HG02884 (cell line): ENCODE results near the gene GATAD2A.
"Not testable (repeated sequence)": the region's sequence is repeated elsewhere in the genome, so short reads cannot be mapped to it uniquely, and the experiment has no call there.

ENCODE experiments used
- ATAC-seq: cut with Tn5 transposase; IDR thresholded peaks from one replicate; pipeline ENCODE4 v1.9.1; 2021; ENCODE audit warnings: mild to moderate bottlenecking, moderate library complexity; ENCODE audit not compliant: unreplicated experiment

The GATAD2A gene

GRCh38 chr19:19443902-19444680 is 38.6 kb downstream of the GATAD2A start:
- no peak for ATAC-seq

DNA sequence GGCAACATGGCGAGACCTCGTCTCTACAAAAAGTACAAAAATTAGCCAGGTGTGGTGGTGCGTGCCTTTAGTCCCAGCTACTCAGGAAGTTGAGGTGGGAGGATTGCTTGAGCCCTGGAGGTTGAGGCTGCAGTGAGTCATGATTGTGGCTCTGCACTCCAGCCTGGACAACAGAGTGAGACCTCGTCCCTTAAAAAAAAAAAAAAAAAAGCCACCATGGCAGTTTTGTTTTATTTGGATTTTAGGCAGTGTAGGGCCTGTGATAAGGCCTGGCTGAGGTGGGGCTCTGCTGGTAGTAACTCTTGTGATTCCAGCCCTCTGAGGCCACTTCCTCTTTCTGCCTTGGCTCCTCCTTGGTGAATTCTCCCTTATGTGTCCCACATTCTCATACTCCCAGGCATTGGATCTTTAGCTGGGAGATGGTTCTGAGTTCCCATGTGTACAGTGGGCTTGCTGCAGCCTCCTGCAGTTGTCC is 39.2 kb downstream of the GATAD2A start:
- no peak for ATAC-seq

GRCh38 chr19:19445288-19445687 is 39.8 kb downstream of the GATAD2A start:
- no peak for ATAC-seq

- ATAC-seq, result no peak
Observed at GRCh38 chr19:19445911-19446361, 40.5 kb downstream of the GATAD2A start.

DNA sequence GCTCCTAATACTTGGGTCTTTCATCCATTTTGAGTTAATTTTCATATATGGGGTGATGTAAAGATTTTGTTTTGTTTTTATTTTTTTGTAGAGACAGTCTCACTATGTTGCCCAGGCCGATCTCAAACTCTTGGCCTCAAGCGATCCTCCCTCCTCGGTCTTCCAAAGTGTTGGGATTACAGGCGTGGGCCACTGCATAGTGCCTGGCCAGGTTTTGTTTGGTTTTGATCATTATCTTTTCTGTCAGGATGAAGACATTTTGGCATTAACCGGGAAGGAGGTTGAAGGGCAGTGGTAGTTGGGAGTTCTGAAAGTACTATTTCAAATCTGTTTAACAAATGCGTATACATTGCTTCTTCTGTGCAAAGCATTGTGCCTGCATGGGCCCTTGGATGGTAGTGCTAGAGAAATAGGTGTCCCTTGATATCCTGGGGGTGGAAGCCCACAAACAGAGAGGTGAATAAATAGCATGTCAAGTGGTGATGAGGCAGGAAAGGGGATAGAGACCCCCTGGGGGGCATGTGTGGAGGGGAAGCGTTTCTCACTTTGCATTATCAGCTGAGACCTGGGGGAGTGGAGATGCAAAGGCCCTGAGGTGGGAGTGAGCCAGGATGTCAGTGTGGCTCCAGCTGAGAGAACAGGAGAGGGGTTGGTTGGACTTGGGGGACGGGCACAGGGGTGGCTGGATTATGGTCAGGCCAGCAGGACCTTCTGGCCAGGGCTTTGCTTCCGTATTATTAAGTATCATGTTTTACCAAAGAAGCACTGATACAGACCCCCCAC is 41.4 kb downstream of the GATAD2A start:
- no peak for ATAC-seq

- ATAC-seq, result no peak
Observed at GRCh38 chr19:19447536-19448237, 42.2 kb downstream of the GATAD2A start.

- no peak for ATAC-seq
Observed at GRCh38 chr19:19448238-19448544, 42.7 kb downstream of the GATAD2A start.

- no peak for ATAC-seq
Observed at GRCh38 chr19:19451429-19452242, 46.2 kb downstream of the GATAD2A start.

DNA sequence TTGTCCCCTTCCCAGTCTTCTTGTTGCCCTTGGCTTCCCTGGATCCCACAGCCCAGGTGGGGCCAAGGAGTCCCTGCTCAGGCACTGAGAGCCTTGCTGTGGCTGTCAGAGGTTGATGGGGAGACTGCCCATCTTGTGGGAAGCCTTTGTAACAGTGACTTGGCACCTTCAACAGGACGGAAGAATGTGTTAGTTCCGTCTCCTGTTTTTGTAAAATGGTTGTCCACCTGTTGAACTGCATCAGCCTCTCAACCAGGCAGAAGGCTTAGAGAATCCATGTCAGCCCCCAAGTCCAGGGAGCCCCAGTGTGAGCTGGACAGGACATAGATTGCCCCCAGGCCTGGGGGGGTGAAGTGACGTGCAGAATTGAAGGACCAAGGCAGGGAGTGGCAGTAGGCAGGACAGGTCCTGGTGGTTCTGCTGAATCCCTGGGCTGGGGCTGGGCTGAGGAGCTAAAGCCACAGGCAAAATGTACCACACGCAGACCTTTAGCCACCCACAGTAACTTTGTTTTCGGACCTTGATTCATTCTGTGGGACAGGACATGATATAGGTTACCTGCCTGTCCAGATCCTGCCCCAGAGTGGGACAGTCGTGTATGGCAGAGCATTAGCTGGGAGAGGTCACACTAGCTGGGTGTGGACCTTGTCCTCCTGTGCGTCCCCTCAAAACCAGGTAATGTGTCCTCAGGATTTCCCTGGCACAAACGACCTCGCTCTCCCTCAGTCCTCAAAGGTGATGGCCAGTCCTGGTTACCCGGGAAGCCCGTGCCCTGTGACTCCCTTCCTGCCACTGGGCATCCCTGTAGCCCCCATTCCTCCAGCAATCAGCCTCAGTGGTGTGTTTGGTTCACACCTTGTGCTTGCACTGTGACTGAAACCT is 47.0 kb downstream of the GATAD2A start:
- no peak for ATAC-seq

- no peak for ATAC-seq
Observed at GRCh38 chr19:19453125-19453454, 47.6 kb downstream of the GATAD2A start.

DNA sequence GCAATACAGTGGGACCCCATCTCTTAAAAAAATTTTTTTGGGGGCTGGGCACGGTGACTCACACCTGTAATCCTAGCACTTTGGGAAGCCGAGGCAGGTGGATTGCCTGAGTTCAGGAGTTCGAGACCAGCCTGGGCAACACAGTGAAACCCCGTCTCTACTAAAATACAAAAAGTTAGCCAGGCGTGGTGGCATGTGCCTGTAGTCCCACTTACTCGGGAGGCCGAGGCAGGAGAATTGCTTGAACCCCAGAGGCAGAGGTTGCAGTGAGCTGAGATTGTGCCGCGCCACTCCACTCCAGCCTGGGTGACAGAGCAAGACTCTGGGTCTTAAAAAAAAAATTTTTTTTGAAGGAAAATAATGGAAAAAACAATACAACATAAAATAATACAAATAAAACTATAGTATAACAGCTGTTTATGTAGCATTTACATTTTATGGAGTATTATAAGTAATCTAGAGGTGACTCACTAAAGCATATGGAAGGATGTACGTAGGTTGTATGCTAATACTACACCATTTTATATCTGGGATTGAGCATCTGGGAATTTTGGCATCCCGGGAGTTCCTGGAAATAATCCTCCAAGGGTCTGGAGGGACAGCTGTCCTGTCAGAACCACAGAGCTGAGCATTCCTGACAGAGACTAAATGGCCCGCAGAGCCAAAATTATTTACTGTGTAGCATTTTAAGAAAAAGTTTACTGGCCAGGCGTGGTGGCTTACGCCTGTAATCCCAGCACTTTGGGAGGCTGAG is 49.9 kb downstream of the GATAD2A start:
- not testable (repeated sequence) for ATAC-seq

- ATAC-seq, result no peak
Observed at GRCh38 chr19:19457671-19458070, 52.2 kb downstream of the GATAD2A start.

DNA sequence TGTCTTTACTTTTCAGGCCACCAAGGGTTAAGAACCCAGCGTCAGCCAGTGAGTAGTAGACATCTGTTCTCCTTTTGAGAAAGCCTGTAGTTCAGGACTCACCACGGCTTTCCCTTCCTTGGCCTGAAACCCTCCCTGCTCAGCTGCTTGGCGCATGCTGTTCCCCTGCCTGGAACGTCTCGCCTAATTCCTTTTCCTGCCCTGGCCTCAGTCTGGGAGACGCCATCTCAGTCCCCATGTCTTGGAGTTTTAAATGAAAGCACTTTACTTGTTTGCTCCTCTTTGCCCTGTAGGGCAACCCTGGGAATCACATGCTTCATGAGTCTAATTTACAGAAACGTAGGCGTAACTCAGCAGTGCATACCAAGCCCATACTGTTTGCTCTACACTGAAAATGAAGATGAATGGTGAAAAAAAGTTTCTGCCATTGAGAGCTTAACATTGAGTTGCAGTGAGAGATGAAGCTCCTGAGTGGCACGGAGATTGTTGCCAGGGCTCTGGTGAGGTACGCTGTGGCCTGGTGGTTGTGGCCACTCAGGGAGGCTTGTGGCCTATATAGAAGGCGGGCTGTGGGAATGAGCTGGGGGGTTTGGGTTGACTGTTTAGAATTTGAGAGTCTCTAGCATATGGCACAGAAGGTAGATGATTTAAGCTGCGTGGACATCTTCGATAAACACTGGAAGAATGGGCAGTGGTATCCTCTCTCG is 52.8 kb downstream of the GATAD2A start:
- ATAC-seq, result no peak

DNA sequence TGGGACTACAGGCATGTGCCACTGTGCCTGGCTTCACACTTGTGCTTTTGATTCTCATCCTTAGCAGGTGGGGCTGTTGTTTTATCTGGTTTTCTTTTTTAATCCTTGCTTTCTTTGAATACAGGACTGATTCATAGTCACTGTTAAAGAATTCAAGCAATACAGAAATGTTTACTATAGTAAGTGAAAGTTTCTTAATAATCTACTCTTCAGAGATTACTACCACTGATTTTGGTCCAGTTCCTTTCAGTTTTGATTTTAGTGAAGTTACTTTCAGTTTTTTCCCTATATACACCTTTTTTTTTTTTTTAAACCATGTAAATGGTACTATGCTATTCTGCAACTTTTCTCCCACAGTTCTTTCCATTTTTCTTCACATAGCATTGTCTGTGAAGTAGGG is 53.6 kb downstream of the GATAD2A start:
- ATAC-seq, result peak; percentile 20

GRCh38 chr19:19459707-19460251 is 54.3 kb downstream of the GATAD2A start:
- ATAC-seq, result peak; percentile 69

DNA sequence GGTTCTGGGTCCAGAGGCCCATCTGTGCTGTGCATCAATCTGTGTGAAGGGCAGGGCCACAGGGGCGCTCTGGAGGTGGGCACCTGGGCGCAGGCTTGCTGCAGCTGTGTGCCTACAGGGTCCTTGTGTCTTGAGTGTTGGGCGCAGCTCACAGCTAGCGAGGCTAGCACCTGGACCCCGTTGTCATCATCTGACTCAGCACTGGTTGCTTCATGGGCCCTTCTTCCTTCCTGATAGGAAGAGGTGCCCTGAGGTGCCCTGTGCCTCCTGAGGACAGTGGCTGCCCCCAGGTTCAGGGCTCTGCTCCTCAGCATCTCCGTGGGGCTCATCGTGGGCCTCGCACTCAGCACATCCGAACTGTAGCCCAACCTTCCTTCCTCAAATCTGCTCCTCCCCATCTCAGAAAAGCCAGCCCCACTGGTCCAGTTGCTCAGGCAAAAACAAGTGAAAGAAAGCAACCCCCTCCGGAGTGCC is 54.8 kb downstream of the GATAD2A start:
- ATAC-seq, result no peak

- no peak for ATAC-seq
Observed at GRCh38 chr19:19460761-19461265, 55.3 kb downstream of the GATAD2A start.

GRCh38 chr19:19461306-19461670 is 55.8 kb downstream of the GATAD2A start:
- ATAC-seq, result no peak
